ENCODE measurements around the gene STYXL1. TPM values are rescaled to one million over a fixed set of nuclear protein-coding genes. Genes with fewer than 3 reads are reported as not detected.

The STYXL1 gene
- total and polyA plus RNA-seq, 2 experiments from 2014 or later = 56.3 to 70.1 TPM

DNA sequence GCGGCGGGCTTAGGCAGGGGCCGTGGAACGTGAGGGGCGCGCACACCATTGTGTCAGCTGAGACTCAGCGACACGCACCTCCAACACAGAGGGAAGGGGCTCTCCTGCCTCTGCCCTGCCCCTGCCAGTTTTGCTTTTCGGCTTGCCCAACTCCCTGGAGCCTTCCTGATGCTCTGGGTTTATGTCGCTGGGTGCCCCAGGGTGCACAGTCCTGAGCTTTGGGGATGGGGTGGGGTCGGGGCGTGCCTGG, 66.7 kb downstream of the STYXL1 start:
- H3K36me3 ChIP-seq (replicated peaks; ENCODE audit: insufficient read depth, low read depth) = no peaks in the 10 kb centered on the region
- WGBS (ENCODE audit: low lambda C conversion rate, missing lambda C conversion rate) = 92% methylated on average over 12 of the region's 12 CpGs
- no peak overlapping the region for H2AFZ ChIP-seq

GRCh38 chr7:75980430-75981202, 67.2 kb downstream of the STYXL1 start:
- TF ChIP-seq EZH2phosphoT487 (IDR thresholded peaks at IDR 0.05; ENCODE audit: low read depth, severe bottlenecking, unreplicated experiment) (no peak), CTCF (IDR thresholded peaks at IDR 0.05; ENCODE audit: poor library complexity) (no peak)
- no peaks in the 10 kb centered on the region for H3K27me3 ChIP-seq
- H3K4me1 ChIP-seq (ENCODE audit: insufficient read depth) = no peaks in the 10 kb centered on the region
- H3K4me3 ChIP-seq = no peak overlapping the region
- H2AFZ ChIP-seq = no peak overlapping the region
- H3K27ac ChIP-seq = no peak overlapping the region
- H3K36me3 ChIP-seq (replicated peaks; ENCODE audit: insufficient read depth, low read depth) = no peaks in the 10 kb centered on the region
- no peak overlapping the region for H3K4me2 ChIP-seq
- H3K79me2 ChIP-seq = no peaks in the 10 kb centered on the region
- DNase-seq (ENCODE audit: low spot score) = no peak
- no peaks in the 10 kb centered on the region for H3K9me3 ChIP-seq (ENCODE audit: low read depth)
- WGBS (ENCODE audit: low lambda C conversion rate, missing lambda C conversion rate) = 90% methylated on average over 28 of the region's 29 CpGs
- no peaks in the 10 kb centered on the region for H4K20me1 ChIP-seq (ENCODE audit: insufficient read depth, poor library complexity, severe bottlenecking)
- no peaks in the 10 kb centered on the region for H3K9me2 ChIP-seq (replicated peaks; ENCODE audit: insufficient read depth)

More for the DNA sequence above, 66.7 kb downstream of the STYXL1 start:
- TF ChIP-seq CTCF (IDR thresholded peaks at IDR 0.05; ENCODE audit: poor library complexity) (no peak), EZH2phosphoT487 (IDR thresholded peaks at IDR 0.05; ENCODE audit: low read depth, severe bottlenecking, unreplicated experiment) (no peak), EZH2 (IDR thresholded peaks at IDR 0.05; ENCODE audit: borderline replicate concordance) (no peak)
- H3K27ac ChIP-seq = no peak overlapping the region
- no peak overlapping the region for H3K4me2 ChIP-seq
- H3K9me3 ChIP-seq (ENCODE audit: low read depth) = no peaks in the 10 kb centered on the region
- H3K4me3 ChIP-seq = no peak overlapping the region
- no peaks in the 10 kb centered on the region for H3K79me2 ChIP-seq
- H3K4me1 ChIP-seq (ENCODE audit: insufficient read depth) = no peaks in the 10 kb centered on the region
- H3K27me3 ChIP-seq = no peaks in the 10 kb centered on the region
- H3K9me2 ChIP-seq (replicated peaks; ENCODE audit: insufficient read depth) = no peaks in the 10 kb centered on the region
- DNase-seq (ENCODE audit: low spot score) = no peak
- no peaks in the 10 kb centered on the region for H4K20me1 ChIP-seq (ENCODE audit: insufficient read depth, poor library complexity, severe bottlenecking)

DNA sequence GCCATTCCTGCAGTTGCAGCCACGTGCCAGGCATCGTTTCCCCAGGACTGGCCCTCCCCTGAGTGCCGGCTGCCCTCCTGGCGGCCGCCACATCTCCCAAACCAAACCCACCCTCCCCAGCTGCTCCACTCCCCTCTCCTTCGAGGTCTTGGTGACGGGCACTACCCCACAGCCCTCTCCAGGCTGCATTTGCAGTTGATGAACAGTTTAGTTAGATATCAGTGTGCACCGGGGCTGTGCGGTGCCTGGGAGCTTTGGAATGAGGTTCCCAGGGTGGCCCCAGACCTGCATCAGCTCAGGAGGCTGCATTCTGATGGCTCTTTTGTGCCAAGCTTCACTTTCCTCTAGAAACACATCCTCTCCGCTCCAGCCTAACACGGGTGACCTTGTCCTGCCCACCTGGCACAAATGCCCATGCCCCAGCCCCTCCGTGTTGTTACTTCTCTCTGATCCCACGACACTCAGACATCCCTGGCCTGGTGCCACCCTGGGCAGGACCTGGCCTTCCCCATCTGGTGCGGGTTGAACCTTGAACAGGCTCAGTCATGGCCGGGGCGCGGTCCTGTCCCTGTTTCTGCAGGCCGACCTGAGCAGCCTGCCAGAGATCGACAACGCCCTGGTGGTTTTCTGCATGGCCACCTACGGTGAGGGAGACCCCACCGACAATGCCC, 67.9 kb downstream of the STYXL1 start:
- H3K9me3 ChIP-seq (ENCODE audit: low read depth) = no peaks in the 10 kb centered on the region
- no peak for TF ChIP-seq EZH2 (IDR thresholded peaks at IDR 0.05; ENCODE audit: borderline replicate concordance)
- TF ChIP-seq CTCF (IDR thresholded peaks at IDR 0.05; ENCODE audit: poor library complexity) = no peak
- no peak for TF ChIP-seq EZH2phosphoT487 (IDR thresholded peaks at IDR 0.05; ENCODE audit: low read depth, severe bottlenecking, unreplicated experiment)
- H3K36me3 ChIP-seq (replicated peaks; ENCODE audit: insufficient read depth, low read depth) = no peaks in the 10 kb centered on the region
- H3K9me2 ChIP-seq (replicated peaks; ENCODE audit: insufficient read depth) = no peaks in the 10 kb centered on the region
- H2AFZ ChIP-seq = no peak overlapping the region
- H3K4me2 ChIP-seq = no peak overlapping the region
- H4K20me1 ChIP-seq (ENCODE audit: insufficient read depth, poor library complexity, severe bottlenecking) = no peaks in the 10 kb centered on the region
- H3K4me1 ChIP-seq (ENCODE audit: insufficient read depth) = no peaks in the 10 kb centered on the region
- WGBS (ENCODE audit: low lambda C conversion rate, missing lambda C conversion rate) = 94% methylated on average over 22 of the region's 22 CpGs
- H3K4me3 ChIP-seq = no peak overlapping the region
- no peak overlapping the region for H3K27ac ChIP-seq
- DNase-seq (ENCODE audit: low spot score) = no peak
- no peaks in the 10 kb centered on the region for H3K27me3 ChIP-seq
- no peaks in the 10 kb centered on the region for H3K79me2 ChIP-seq
